Measurements from ENCODE around the gene BBS7. TPM values are rescaled to one million over a fixed set of nuclear protein-coding genes. Genes with fewer than 3 reads are reported as not detected.

Gene BBS7, protein sequence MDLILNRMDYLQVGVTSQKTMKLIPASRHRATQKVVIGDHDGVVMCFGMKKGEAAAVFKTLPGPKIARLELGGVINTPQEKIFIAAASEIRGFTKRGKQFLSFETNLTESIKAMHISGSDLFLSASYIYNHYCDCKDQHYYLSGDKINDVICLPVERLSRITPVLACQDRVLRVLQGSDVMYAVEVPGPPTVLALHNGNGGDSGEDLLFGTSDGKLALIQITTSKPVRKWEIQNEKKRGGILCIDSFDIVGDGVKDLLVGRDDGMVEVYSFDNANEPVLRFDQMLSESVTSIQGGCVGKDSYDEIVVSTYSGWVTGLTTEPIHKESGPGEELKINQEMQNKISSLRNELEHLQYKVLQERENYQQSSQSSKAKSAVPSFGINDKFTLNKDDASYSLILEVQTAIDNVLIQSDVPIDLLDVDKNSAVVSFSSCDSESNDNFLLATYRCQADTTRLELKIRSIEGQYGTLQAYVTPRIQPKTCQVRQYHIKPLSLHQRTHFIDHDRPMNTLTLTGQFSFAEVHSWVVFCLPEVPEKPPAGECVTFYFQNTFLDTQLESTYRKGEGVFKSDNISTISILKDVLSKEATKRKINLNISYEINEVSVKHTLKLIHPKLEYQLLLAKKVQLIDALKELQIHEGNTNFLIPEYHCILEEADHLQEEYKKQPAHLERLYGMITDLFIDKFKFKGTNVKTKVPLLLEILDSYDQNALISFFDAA
- total RNA-seq: 17.9 and 27.6 TPM in 2 replicates

GRCh38 chr4:121869841-121870822, at the start of gene BBS7:
TSS of gene BBS7 (minus strand) at chr4:121870474. CDS start at chr4:121870313, 161 bp downstream.

GRCh38 chr4:121823505-121824170, 46.6 kb downstream of the BBS7 start, which contains the start of gene CCNA2:
TSS of gene CCNA2 (minus strand) at chr4:121823883. CDS start at chr4:121823628, 255 bp downstream.

GRCh38 chr4:121800961-121801714, 69.1 kb downstream of the BBS7 start, which contains the start of gene EXOSC9:
TSS of gene EXOSC9 (plus strand) at chr4:121801323. CDS start at chr4:121801425, 102 bp downstream.

Other genes starting within 250 kb of the BBS7 start
- gene ANXA5, start 173.5 kb downstream of the BBS7 start, total RNA-seq: 804 and 838 TPM in 2 replicates
- under 0.01 TPM in 1 of 2 replicates, not detected in the other for gene SMIM43, start 105.3 kb downstream of the BBS7 start, total RNA-seq
- 27.1 and 34.3 TPM in 2 replicates for gene EXOSC9, start 69.2 kb downstream of the BBS7 start, total RNA-seq
- 83.6 and 86.7 TPM in 2 replicates for gene CCNA2, start 46.6 kb downstream of the BBS7 start, total RNA-seq
- 0.18 TPM in 1 of 2 replicates, not detected in the other for gene TRPC3, start 81.6 kb upstream of the BBS7 start, total RNA-seq